H9 (cell line): ENCODE results near the gene N4BP2. TPM values are rescaled to one million over a fixed set of nuclear protein-coding genes. Genes with fewer than 3 reads are reported as not detected.

ENCODE experiments used
- DNase-seq: peaks from one replicate; pipeline ENCODE4 v3.0.0-alpha.2; 2017
- H2AFZ ChIP-seq: one replicate; pipeline ENCODE4 v1.6.1; 2013; ENCODE audit warnings: mild to moderate bottlenecking, low read length, control low read depth, moderate library complexity
- H2AK5ac ChIP-seq: 2 replicates; pipeline ENCODE4 v1.6.1; 2013; ENCODE audit warnings: low read length, control low read depth, mixed read lengths; ENCODE audit not compliant: insufficient read length
- H2BK120ac ChIP-seq: one replicate; pipeline ENCODE4 v1.6.1; 2013; ENCODE audit warnings: low read depth, mild to moderate bottlenecking, low read length, control low read depth, inconsistent platforms; ENCODE audit not compliant: poor library complexity, severe bottlenecking
- H2BK12ac ChIP-seq: 2 replicates; pipeline ENCODE4 v1.6.1; 2013; ENCODE audit warnings: low read length, control low read depth, mixed read lengths, low read depth; ENCODE audit not compliant: insufficient read length
- H2BK15ac ChIP-seq: 2 replicates; pipeline ENCODE4 v1.6.1; 2013; ENCODE audit warnings: low read depth, low read length, control low read depth
- H2BK20ac ChIP-seq: one replicate; pipeline ENCODE4 v1.6.1; 2013; ENCODE audit warnings: low read depth, mild to moderate bottlenecking, low read length, control low read depth, inconsistent platforms; ENCODE audit not compliant: poor library complexity, severe bottlenecking
- H2BK5ac ChIP-seq: 2 replicates; pipeline ENCODE4 v1.6.1; 2013; ENCODE audit warnings: low read length, control low read depth, mixed read lengths; ENCODE audit not compliant: insufficient read length
- H3K14ac ChIP-seq: 2 replicates; pipeline ENCODE4 v1.6.1; 2013; ENCODE audit warnings: low read length, control low read depth; ENCODE audit not compliant: insufficient read depth
- H3K18ac ChIP-seq: 2 replicates; pipeline ENCODE4 v1.6.1; 2013; ENCODE audit warnings: low read depth, mild to moderate bottlenecking, mixed read lengths, low read length, control low read depth; ENCODE audit not compliant: insufficient read length
- H3K23ac ChIP-seq: 2 replicates; pipeline ENCODE4 v1.6.1; 2013; ENCODE audit warnings: low read length, control low read depth, mixed read lengths, low read depth; ENCODE audit not compliant: insufficient read length
- H3K23me2 ChIP-seq: 2 replicates; pipeline ENCODE4 v1.6.1; 2013; ENCODE audit warnings: low read depth, mild to moderate bottlenecking, mixed read lengths, low read length, control low read depth; ENCODE audit not compliant: insufficient read length, poor library complexity, severe bottlenecking
- H3K27ac ChIP-seq: 2 replicates; pipeline ENCODE4 v1.5.1; 2013; ENCODE audit warnings: low read length, control low read depth, mixed read lengths, low read depth; ENCODE audit not compliant: insufficient read length
- H3K27me3 ChIP-seq: 2 replicates; pipeline ENCODE4 v1.6.1; 2013; ENCODE audit warnings: low read length, control low read depth, inconsistent platforms; ENCODE audit not compliant: insufficient read depth
- H3K4ac ChIP-seq: 2 replicates; pipeline ENCODE4 v1.6.1; 2013; ENCODE audit warnings: low read depth, mild to moderate bottlenecking, control low read depth, inconsistent platforms, low read length, moderate library complexity
- H3K4me1 ChIP-seq: 2 replicates; pipeline ENCODE4 v1.6.1; 2013; ENCODE audit warnings: low read length, control low read depth, inconsistent platforms; ENCODE audit not compliant: insufficient read depth
- H3K4me2 ChIP-seq: 2 replicates; pipeline ENCODE4 v1.6.1; 2013; ENCODE audit warnings: low read length, control low read depth, mixed read lengths; ENCODE audit not compliant: insufficient read length, insufficient read depth
- H3K56ac ChIP-seq: 2 replicates; pipeline ENCODE4 v1.6.1; 2013; ENCODE audit warnings: low read depth, mild to moderate bottlenecking, mixed read lengths, low read length, control low read depth; ENCODE audit not compliant: insufficient read length
- H3K79me1 ChIP-seq: 2 replicates; pipeline ENCODE4 v1.6.1; 2013; ENCODE audit warnings: low read depth, mild to moderate bottlenecking, moderate library complexity, low read length, control low read depth, inconsistent platforms; ENCODE audit not compliant: insufficient read depth, poor library complexity, severe bottlenecking
- H3K79me2 ChIP-seq: 2 replicates; pipeline ENCODE4 v1.6.1; 2013; ENCODE audit warnings: low read length, control low read depth, inconsistent platforms; ENCODE audit not compliant: insufficient read depth
- H3K9ac ChIP-seq: 2 replicates; pipeline ENCODE4 v1.6.1; 2013; ENCODE audit warnings: low read length, control low read depth, mixed read lengths; ENCODE audit not compliant: insufficient read length; ENCODE audit errors: extremely low read depth
- H3K9me3 ChIP-seq: one replicate; pipeline ENCODE4 v1.6.1; 2013; ENCODE audit warnings: low read depth, low read length, inconsistent platforms; ENCODE audit not compliant: control insufficient read depth
- H3T11ph ChIP-seq: one replicate; pipeline ENCODE4 v1.6.1; 2013; ENCODE audit warnings: mild to moderate bottlenecking, low read length, control low read depth, inconsistent platforms
- H4K20me1 ChIP-seq: one replicate; pipeline ENCODE4 v1.6.1; 2013; ENCODE audit not compliant: control insufficient read depth, insufficient read length, insufficient read depth
- H4K5ac ChIP-seq: 2 replicates; pipeline ENCODE4 v1.6.1; 2013; ENCODE audit warnings: low read depth, mild to moderate bottlenecking, mixed read lengths, low read length, control low read depth; ENCODE audit not compliant: insufficient read length
- H4K8ac ChIP-seq: replicated peaks from 2 replicates; pipeline ENCODE4 v1.6.1; 2013; ENCODE audit warnings: low read length, control low read depth, mixed read lengths, low read depth; ENCODE audit not compliant: insufficient read length
- H4K91ac ChIP-seq: 2 replicates; pipeline ENCODE4 v1.6.1; 2013; ENCODE audit warnings: low read depth, mild to moderate bottlenecking, moderate library complexity, mixed read lengths, low read length, control low read depth; ENCODE audit not compliant: insufficient read length
- H3K27ac Mint-ChIP-seq, 3 experiments: 2 replicates in 2 of 3; 3 replicates in 1 of 3; pipeline ENCODE4 v1.8.0; 2020 to 2021; ENCODE audit warnings: mixed read lengths in 3 of 3, mild to moderate bottlenecking in 1 of 3, moderate library complexity in 1 of 3
- H3K27me3 Mint-ChIP-seq: 2 replicates; pipeline ENCODE4 v1.8.0; 2021; ENCODE audit warnings: low read depth, mild to moderate bottlenecking, moderate library complexity, mixed read lengths
- H3K36me3 Mint-ChIP-seq, 3 experiments: 2 replicates in 2 of 3; 3 replicates in 1 of 3; pipeline ENCODE4 v1.8.0; 2020 to 2021; ENCODE audit warnings: low read depth in 3 of 3, mixed read lengths in 3 of 3; ENCODE audit not compliant: insufficient read depth in 1 of 3
- H3K4me1 Mint-ChIP-seq, 2 experiments: 2 replicates each; pipeline ENCODE4 v1.8.0; 2020; ENCODE audit warnings: mixed read lengths in 2 of 2
- H3K4me3 Mint-ChIP-seq, 2 experiments: 2 replicates in 1 of 2; 3 replicates in 1 of 2; pipeline ENCODE4 v1.8.0; 2020 to 2021; ENCODE audit warnings: mild to moderate bottlenecking in 2 of 2, mixed read lengths in 2 of 2, moderate library complexity in 1 of 2
- H3K9me3 Mint-ChIP-seq, 2 experiments: 2 replicates in 1 of 2; 3 replicates in 1 of 2; pipeline ENCODE4 v1.8.0; 2020; ENCODE audit warnings: mild to moderate bottlenecking in 2 of 2, mixed read lengths in 2 of 2, moderate library complexity in 1 of 2
- CTCF ChIP-seq: fragments of 200-600 bp; sonication (generic); conservative IDR thresholded peaks from 3 replicates; pipeline ENCODE4 v1.8.0; 2021; ENCODE audit warnings: antibody characterized with exemption, mild to moderate bottlenecking
- WGBS: extraction: QIAGEN DNeasy Blood & Tissue Kit; methylation state at CpG from one replicate; pipeline ENCODE4 v1.1.7; 2013; ENCODE audit warnings: missing lambda C conversion rate, low lambda C conversion rate, mixed read lengths; ENCODE audit not compliant: insufficient read length; ENCODE audit errors: extremely low coverage; 5-methylcytosine and 5-hydroxymethylcytosine counted together
- total RNA-seq: library from RNA; stranded (reverse); gene quantifications from 2 replicates; pipeline ENCODE4 v1.2.1, GENCODE V29; 2021

N4BP2 gene
- total RNA-seq, 1 experiment from 2014 or later: 35.0 TPM

- no CpG with 5 or more reads among the region's 22 CpGs for WGBS
- Histone ChIP-seq H3K79me2 (no peaks in the 10 kb centered on the region), H3K79me1 (no peaks in the 10 kb centered on the region), H3K18ac (no peak overlapping the region), H3K56ac (no peak overlapping the region), H3K27me3 (no peaks in the 10 kb centered on the region), H2BK20ac (no peak overlapping the region), H3K14ac (no peak overlapping the region), H3K4me1 (no peaks in the 10 kb centered on the region), H4K20me1 (no peaks in the 10 kb centered on the region), H2BK12ac (no peak overlapping the region), H3K23ac (no peak overlapping the region), H3T11ph (no peak overlapping the region), H4K8ac (no peak overlapping the region), H2AFZ (no peak overlapping the region), H3K9ac (no peak overlapping the region), H2BK5ac (no peak overlapping the region), H2BK120ac (no peak overlapping the region), H3K23me2 (no peaks in the 10 kb centered on the region), H4K91ac (no peak overlapping the region), H3K27ac (no peak overlapping the region), H2BK15ac (no peak overlapping the region), H4K5ac (no peak overlapping the region), H3K4ac (no peak overlapping the region), H2AK5ac (no peak overlapping the region), H3K4me2 (no peak overlapping the region), H3K9me3 (no peaks in the 10 kb centered on the region)
- no peaks in the 10 kb centered on the region for H3K4me1 Mint-ChIP-seq
- TF ChIP-seq CTCF: no peak
- H3K9me3 Mint-ChIP-seq: no peaks in the 10 kb centered on the region; a peak in 1 of 5 replicates
- no peaks in the 10 kb centered on the region for H3K27me3 Mint-ChIP-seq
- DNase-seq: no peak
- no peaks in the 10 kb centered on the region for H3K36me3 Mint-ChIP-seq
- no peak overlapping the region for H3K4me3 Mint-ChIP-seq
- no peak overlapping the region for H3K27ac Mint-ChIP-seq
Observed at GRCh38 chr4:40032785-40033184, 23.9 kb upstream of the N4BP2 start.
